IPS-15b (cell line): ENCODE results near the gene AGAP1.

Source experiments
- H3K27me3 ChIP-seq: one replicate; pipeline ENCODE4 v1.6.1; 2013; ENCODE audit warnings: low read length; ENCODE audit not compliant: control insufficient read depth, insufficient read depth
- H3K36me3 ChIP-seq: one replicate; pipeline ENCODE4 v1.6.1; 2013; ENCODE audit warnings: low read length; ENCODE audit not compliant: control insufficient read depth, insufficient read depth
- H3K4me1 ChIP-seq: one replicate; pipeline ENCODE4 v1.6.1; 2013; ENCODE audit warnings: mild to moderate bottlenecking, low read length; ENCODE audit not compliant: control insufficient read depth, insufficient read depth
- H3K4me3 ChIP-seq: one replicate; pipeline ENCODE4 v1.5.1; 2013; ENCODE audit warnings: low read depth, low read length
- H3K9ac ChIP-seq: one replicate; pipeline ENCODE4 v1.6.1; 2013; ENCODE audit warnings: low read depth, mild to moderate bottlenecking, low read length
- H3K9me3 ChIP-seq: one replicate; pipeline ENCODE4 v1.6.1; 2013; ENCODE audit warnings: mild to moderate bottlenecking, low read length; ENCODE audit not compliant: control insufficient read depth, insufficient read depth

Gene AGAP1

DNA sequence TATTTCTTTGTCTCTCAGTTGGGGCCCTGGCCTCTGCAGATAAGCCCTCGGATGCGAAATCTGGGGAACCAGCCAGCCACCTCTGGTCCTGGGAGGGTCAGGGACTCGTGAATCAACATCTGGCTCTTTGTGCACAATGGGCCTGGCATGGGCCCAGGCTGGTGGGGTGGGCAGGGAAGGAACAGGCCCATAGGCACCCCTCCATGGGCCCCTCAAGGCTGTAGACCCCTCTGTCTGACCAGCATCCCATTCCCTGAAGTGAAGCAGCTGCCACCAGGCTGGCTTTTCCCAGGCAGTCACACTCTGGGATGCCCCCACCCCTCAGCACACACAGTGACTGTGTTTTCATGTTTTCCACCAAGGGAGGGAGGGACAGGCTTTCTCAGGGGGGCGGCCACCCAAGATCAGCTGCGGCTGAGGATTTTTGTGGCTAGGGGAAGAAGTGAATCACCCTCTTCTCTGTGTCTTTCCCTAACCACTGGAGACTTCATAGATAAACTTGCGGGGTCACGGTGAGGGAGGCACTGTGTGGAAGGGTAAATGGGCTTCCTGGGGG, 166.0 kb downstream of the AGAP1 start:
- Histone ChIP-seq H3K4me1 (peaks cover 34% of the 10 kb centered on the region), H3K9me3 (no peaks in the 10 kb centered on the region), H3K9ac (no peak overlapping the region), H3K4me3 (no peak overlapping the region), H3K27me3 (no peaks in the 10 kb centered on the region), H3K36me3 (no peaks in the 10 kb centered on the region)

DNA sequence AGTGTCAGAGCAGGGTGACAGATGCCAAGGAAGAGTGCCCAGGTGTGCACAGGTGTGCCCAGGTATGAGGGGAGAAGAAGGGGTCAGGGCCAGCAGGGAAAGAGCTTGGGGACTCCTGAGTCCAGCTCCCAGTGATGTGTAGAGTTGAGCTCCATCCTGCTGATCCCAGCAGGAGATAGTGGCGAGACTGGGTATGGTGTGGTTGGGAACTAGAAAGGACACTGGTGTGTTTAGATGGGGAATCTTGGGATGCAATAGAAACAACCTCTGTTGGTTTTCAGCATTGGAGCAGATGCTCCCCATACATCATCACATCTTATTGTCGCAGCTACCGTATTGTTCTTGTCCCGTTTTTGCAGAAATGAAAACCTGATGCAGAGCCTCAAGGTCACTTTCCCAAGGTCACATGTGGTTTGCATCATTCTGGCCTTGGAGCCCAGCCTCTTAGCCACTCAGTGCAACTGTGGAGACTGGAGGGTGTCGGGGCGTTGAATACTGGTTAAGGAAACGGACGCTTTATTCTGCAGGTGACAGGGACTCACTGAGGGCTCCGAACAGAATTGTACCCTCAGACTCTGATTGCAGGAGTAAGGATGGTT, 166.7 kb downstream of the AGAP1 start:
- Histone ChIP-seq H3K4me3 (no peak overlapping the region), H3K4me1 (peaks cover 34% of the 10 kb centered on the region), H3K9me3 (no peaks in the 10 kb centered on the region), H3K36me3 (no peaks in the 10 kb centered on the region), H3K9ac (no peak overlapping the region), H3K27me3 (no peaks in the 10 kb centered on the region)

DNA sequence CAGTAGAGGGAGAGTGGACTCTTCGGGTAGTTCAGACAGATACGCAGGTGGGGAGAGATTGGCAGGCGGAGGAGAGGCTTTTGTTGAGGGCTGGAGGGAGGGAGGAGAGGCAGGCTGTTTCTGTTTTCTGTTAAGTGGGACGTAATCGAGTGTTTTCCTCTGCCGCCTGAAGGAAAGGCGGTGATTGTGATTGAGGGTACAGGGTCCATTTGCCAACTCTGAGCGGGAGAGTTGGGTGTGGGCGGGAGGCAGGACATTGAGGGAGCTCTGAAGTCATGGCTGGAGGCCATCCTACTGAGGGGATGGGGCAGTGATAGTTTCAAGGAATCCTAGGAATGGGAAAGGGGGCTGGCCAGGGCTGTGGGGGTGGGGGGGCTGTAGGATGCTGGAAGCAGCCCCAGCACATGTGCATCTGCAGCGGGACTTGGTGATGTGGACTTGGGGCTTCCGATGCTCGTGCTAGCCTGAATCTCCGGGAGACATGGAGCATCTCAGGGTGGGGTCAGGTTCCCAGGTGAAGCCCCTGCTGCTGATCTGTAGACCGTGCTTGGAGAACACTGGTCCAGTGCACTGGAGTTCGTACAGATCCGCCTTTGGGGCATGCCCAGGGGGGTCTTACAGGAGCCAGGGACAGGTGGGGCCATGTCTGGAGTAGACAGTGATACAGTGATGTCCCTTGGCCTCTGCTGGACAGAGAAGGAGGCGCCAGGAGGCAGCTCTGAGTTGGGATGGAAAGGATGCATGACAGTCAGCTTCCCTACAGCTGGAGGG, 167.5 kb downstream of the AGAP1 start:
- Histone ChIP-seq H3K4me1 (peaks cover 42% of the 10 kb centered on the region), H3K9me3 (no peaks in the 10 kb centered on the region), H3K27me3 (no peaks in the 10 kb centered on the region), H3K36me3 (no peaks in the 10 kb centered on the region), H3K4me3 (no peak overlapping the region), H3K9ac (no peak overlapping the region)

DNA sequence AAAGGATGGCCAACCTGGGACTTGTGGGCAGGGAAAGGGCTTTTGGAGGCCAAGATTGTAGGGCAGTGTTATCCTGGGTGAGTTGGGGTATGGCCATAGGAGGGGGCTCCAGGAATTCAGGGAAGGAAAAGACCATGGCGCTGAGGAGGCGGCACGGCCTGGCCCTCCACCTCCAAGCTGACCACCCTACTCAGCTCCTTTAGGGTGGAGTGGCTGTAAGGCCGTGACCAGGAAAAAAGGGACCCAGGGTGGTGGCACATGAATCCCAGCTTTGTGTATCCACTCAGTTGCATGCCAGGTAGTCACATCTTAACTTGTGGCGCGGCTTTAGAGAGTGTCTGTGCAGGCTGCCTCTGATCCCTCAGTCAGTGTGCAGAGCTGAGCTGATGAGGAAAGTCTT, 168.1 kb downstream of the AGAP1 start:
- H3K4me1 ChIP-seq: peaks cover 40% of the 10 kb centered on the region
- no peaks in the 10 kb centered on the region for H3K27me3 ChIP-seq
- H3K4me3 ChIP-seq: no peak overlapping the region
- H3K9ac ChIP-seq: no peak overlapping the region
- no peaks in the 10 kb centered on the region for H3K36me3 ChIP-seq
- no peaks in the 10 kb centered on the region for H3K9me3 ChIP-seq

DNA sequence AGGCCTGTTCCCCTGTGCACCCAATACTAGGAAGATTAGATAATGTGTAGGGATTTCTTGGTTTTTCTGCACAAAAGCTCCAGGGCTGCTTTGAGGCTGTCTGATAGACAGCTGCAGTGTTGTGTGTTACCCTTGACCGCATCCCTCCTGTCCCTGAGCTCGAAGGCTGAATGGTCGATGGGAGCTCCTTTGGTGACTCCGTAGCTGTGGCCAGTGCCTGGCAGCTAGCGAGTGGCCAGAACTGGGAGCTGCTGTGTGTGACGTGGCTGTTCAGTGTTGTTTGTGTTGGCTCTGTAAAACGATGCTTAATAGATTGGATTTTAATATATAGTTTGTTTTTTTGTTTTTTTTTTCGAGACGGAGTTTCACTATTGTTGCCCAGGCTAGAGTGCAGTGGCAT, 170.0 kb downstream of the AGAP1 start:
- Histone ChIP-seq H3K4me3 (no peak overlapping the region), H3K4me1 (peaks cover 33% of the 10 kb centered on the region), H3K9ac (no peak overlapping the region), H3K27me3 (no peaks in the 10 kb centered on the region), H3K36me3 (no peaks in the 10 kb centered on the region), H3K9me3 (no peaks in the 10 kb centered on the region)

DNA sequence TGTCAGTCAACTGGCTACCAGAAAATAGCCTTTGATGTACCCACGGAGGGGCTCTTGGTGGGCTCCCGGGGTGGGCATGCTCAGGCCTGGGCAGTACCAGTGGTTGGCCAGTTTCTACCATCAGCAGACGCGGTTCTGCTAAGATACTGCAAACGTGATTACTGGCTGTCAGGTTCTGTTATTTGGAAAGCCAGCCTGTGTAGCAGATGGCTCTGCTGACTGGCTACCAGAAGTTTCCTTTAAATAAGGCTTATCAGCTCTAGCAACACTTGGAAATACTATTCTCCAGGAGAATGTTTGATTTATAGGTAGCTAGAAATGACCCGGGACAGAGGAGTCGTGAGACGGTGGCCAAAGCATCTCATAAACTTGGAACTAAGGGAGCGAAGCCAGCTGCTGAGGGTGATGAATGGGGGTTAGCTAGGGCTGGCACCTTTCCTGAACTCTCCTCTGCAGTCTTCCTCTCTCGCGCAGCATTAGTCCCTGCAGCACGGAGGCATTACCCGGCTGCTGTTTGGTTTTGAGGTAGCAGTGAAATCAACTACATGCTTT, 171.9 kb downstream of the AGAP1 start:
- no peak overlapping the region for H3K4me3 ChIP-seq
- H3K27me3 ChIP-seq: no peaks in the 10 kb centered on the region
- no peaks in the 10 kb centered on the region for H3K36me3 ChIP-seq
- peaks cover 21% of the 10 kb centered on the region for H3K4me1 ChIP-seq
- no peaks in the 10 kb centered on the region for H3K9me3 ChIP-seq
- H3K9ac ChIP-seq: no peak overlapping the region

DNA sequence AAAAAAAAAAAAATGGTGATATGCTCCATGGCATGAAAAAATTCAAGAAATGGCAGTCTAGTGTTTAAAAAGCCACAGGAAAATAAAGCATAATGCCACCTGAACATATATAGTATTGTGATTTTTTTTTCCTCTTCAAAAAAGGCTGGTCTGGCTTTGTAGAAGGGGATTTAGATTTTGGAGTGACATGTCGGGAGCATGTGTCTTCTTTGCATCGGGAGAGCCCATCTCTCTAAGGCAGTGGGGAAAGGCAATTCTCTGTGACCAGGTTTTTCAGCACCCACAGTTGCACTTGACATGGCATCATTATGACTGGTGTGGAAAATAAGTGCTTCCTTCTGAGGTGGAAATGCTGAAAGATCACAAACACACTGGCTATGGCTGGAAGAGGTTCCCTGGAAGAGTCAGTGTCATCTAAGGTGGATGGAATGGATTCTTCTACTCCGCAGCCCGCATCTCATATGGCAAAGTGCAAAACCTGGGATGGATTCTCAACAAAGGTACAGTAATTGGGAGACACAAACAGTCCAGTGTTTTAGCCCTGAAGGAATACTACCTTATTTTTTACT, 172.5 kb downstream of the AGAP1 start:
- no peak overlapping the region for H3K9ac ChIP-seq
- H3K36me3 ChIP-seq: no peaks in the 10 kb centered on the region
- H3K4me3 ChIP-seq: peak overlapping the region; percentile 33
- no peaks in the 10 kb centered on the region for H3K27me3 ChIP-seq
- H3K4me1 ChIP-seq: peaks cover 16% of the 10 kb centered on the region
- no peaks in the 10 kb centered on the region for H3K9me3 ChIP-seq

DNA sequence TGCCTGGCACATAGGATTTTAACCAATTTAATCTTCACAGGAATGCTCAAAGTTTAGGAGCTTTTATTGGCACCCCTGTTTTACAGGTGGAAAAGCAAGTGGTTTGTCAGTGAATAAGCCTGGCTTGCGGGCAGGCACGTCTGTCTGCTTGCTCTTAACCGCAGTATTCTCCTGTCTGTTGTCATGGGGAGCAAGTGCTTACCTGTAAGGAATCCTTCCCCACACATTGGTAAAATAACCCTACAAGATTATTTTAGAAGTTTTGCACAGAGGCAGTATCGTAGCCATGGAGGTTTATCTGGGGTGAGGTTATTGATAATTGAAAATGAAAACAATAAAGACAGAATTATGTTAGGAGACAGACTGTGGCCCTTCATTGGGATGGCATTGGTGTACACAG, 174.9 kb downstream of the AGAP1 start:
- Histone ChIP-seq H3K4me1 (peaks cover 20% of the 10 kb centered on the region), H3K27me3 (no peaks in the 10 kb centered on the region), H3K36me3 (no peaks in the 10 kb centered on the region), H3K4me3 (peak overlapping the region; percentile 12), H3K9me3 (no peaks in the 10 kb centered on the region), H3K9ac (no peak overlapping the region)

DNA sequence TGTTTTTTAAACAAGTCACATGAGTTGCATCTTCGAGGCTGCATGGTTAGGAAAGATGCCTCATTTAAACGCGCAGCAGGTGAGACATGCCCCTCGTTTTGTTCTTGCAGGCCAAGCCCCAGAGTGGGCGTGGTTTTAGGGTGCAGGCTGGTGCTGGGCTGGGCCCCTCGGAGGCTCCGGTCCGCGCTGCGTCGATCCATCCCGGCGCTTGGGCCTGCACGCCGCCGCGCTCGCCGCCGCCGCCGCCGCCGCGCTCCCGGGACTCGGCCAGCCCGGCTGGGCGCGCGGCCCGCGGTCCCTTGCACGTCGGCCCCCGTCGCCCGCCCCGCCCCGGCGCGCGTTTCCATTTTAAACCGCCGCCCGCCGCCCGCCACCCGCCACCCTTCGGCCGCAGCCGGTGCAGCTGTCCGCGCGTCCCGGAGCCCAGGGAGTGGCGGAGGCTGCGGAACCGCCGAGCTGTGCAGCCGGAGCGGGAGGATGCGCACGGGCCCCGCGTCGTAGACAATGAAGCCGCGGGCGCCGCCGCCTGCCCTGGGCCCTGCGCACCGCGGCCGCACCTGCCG, 175.5 kb downstream of the AGAP1 start:
- no peaks in the 10 kb centered on the region for H3K9me3 ChIP-seq
- H3K4me3 ChIP-seq: peak overlapping the region; percentile 12

DNA sequence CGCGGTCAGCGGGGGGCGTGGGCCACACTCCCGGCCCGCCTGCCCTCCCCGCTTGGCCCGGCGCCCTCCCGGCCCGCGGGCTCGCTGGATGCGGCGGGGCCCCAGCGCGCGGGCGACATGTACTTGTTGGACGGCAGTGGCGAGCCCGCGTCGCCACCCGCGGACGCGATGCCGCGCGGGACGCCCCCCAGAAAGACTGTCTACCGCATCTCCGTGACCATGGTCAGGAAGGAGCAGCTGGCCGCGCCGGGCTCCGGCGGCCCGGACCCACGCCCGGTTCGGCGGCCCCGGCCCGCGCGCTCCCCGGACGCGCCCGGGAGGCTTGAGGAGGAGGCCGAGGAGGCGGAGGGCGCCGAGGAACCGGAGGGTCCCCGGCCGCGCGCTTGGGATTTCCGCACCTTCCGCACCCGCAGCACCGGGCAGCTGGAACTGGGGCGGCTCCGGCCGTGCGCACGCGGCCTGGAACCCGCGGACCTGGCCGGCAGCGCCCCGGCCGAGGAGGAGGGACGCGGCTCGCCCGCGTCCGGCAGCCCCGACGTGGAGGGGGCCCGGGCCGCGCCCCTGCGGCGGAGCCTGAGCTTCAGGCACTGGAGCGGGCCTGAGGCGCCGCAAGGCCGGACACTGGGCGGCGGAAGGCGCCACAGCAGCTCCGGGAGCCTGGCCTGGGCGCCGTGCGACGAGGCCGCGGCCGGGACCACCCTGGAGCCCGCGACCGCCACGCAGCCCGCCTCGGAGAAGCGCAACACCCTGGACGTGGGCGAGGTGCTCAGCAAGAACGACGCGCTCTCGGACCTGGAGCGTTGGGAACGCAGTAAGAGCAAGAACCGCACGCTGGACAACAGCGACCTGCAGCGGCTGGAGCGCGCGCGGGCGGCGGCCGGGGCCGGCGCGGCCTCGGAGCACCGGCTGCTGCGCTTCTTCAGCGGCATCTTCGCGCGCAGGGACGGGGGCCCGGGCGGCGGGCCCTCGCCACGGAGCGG, 176.4 kb downstream of the AGAP1 start:
- Histone ChIP-seq H3K27me3 (no peaks in the 10 kb centered on the region), H3K4me1 (peaks cover 18% of the 10 kb centered on the region), H3K9ac (no peak overlapping the region), H3K9me3 (no peaks in the 10 kb centered on the region), H3K4me3 (peak overlapping the region; percentile 60), H3K36me3 (no peaks in the 10 kb centered on the region)

More for the DNA sequence above, 175.5 kb downstream of the AGAP1 start:
- peaks cover 20% of the 10 kb centered on the region for H3K4me1 ChIP-seq
- no peaks in the 10 kb centered on the region for H3K36me3 ChIP-seq
- no peaks in the 10 kb centered on the region for H3K27me3 ChIP-seq
- no peak overlapping the region for H3K9ac ChIP-seq
